Stimulated activated naive CD8-positive, alpha-beta T cell treated with anti-CD3 and anti-CD28 coated beads, Interleukin-15, amount 100 ng/mL, for 72 hours (primary cell): ENCODE data around the gene ARSB.

Experiments
- ATAC-seq: fragments of 150-1000 bp; cut with Tn5 transposase; 2 replicates; pipeline ENCODE4 v1.10.0; 2021; ENCODE audit warnings: mild to moderate bottlenecking, moderate library complexity
- DNase-seq, 2 donors: peaks; one replicate each; pipeline ENCODE4 v3.0.0; 2021 to 2022
- H3K27ac Mint-ChIP-seq, 2 donors: one replicate each; pipeline ENCODE4 v1.8.0; 2022; ENCODE audit warnings: mild to moderate bottlenecking in 2 of 2, mixed read lengths in 2 of 2, moderate library complexity in 2 of 2
- H3K27me3 Mint-ChIP-seq: one replicate; pipeline ENCODE4 v1.8.0; 2022; ENCODE audit warnings: mixed read lengths
- H3K4me1 Mint-ChIP-seq: one replicate; pipeline ENCODE4 v1.8.0; 2022; ENCODE audit warnings: mild to moderate bottlenecking, mixed read lengths
- H3K4me3 Mint-ChIP-seq, 2 donors: one replicate each; pipeline ENCODE4 v1.8.0; 2022; ENCODE audit warnings: mild to moderate bottlenecking in 2 of 2, mixed read lengths in 2 of 2, moderate library complexity in 1 of 2
- H3K9me3 Mint-ChIP-seq, 2 donors: one replicate each; pipeline ENCODE4 v1.8.0; 2022; ENCODE audit warnings: mixed read lengths in 2 of 2

ARSB gene

DNA sequence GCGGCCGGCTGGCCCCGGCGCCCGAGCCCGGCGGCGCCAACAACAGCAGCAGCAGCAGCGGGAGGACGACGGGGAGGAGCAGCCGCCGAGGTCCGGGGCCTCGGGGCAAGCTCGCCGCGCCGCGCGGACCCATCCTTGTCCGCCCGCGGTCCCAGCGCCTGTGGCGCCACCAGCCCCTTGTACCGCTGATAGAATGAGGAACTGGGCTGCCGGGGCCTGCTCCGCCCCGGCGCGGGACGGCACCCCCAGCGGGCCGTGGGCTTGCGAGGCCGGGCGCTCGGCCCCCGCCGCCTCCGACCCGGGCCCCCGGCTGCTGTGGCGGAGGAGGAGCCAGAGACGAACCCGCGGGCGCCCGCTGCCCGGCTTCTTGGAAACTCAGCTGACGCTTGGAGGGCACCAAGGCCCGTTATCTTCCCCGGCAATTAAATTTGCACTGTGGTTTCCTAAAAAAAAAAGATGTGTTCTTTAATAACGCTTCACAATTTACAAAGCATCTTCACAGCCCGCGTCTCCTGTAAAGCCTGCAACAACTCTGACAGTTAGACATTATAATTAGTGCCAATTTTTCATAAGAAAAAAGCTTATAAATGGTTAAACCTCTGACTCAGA lies at the start of gene ARSB:
Gene ARSB (minus strand): TSS at position 195 of the 609 bp plus-strand sequence. CDS start 62 bp downstream, at position 133.
- H3K4me1 Mint-ChIP-seq, result peaks cover 50% of the 10 kb centered on the region
- H3K27me3 Mint-ChIP-seq, result no peaks in the 10 kb centered on the region
- no peaks in the 10 kb centered on the region for H3K9me3 Mint-ChIP-seq
- peak; percentile 68 to 76 for DNase-seq
- H3K27ac Mint-ChIP-seq, result peak within 1 kb of the TSS; percentile 97 to 98
- peak; percentile 62 for ATAC-seq
- peak within 1 kb of the TSS; percentile 91 for H3K4me3 Mint-ChIP-seq

DNA sequence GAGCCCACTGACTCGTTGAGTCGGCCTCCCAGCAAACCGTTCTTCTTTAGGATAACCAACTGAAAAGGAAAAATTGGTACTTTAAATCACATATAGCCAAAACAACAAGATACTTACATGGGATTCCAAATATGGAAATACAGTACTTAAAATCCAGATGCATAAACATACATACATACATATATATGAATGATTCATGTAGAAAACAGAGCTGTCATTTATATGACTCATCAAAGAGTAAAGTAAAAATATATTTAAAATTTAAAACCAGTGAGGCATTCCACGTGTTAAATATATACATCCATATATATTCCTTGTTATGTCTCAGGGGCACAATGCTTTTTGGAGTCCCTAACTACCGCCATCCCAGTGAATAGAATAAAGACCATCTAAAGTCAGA lies 47.7 kb upstream of the ARSB start:
- Mint-ChIP-seq H3K9me3 (no peaks in the 10 kb centered on the region), H3K4me1 (no peaks in the 10 kb centered on the region)

DNA sequence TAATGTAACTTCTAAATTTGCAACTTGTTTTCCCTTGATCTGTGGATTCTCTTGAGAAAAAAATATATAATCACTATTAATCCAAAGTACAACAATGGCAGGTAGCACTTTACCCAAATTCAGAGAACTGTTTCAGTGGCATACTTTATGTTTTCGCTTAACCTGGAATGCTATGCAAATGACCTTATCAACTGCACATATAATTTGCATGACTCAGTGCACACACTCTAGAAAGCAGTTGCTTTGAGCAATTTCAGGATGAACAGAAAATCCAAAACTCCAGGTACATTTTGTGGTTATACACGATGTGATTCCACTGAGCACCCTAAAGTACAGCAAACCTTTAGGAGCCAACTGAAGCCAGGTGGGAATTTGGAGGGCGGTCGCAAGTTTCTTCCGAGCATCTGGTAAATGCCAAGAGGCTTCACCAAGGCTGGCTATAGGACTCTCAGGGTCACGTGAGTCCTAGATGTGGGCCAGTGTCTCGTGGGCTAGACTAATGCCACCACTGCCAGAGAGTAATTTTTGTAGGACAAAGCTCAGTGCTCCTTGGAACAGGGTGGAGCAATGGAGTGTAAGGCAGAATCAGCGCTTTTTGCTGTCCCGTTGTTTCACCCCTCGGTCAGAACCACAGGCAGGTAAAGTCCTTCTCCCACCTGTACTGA lies 47.1 kb upstream of the ARSB start:
- no peak for ATAC-seq

More for the DNA sequence above, 47.7 kb upstream of the ARSB start:
- Mint-ChIP-seq H3K27ac (no peak overlapping the region), H3K4me3 (no peak overlapping the region), H3K27me3 (no peaks in the 10 kb centered on the region)
- DNase-seq (no peak), ATAC-seq (no peak)

DNA sequence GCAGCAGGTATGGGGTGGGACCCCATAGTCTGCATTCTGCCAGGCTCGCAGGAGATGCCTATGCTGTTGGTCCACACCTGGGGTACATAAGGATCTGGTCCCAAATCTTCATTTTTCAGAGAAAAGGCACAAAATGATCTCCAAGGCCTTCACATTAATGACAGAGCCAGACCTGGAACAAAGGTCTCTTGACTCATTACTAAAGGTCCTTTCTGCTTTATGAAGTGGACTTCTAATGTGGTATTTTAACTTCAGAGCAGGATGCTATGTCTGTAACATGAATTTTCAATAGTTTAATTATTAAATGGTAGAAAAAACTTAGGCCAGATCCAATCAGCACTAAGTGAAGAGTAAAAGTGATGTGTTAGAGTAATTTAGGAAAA lies 46.4 kb upstream of the ARSB start:
- no peak for DNase-seq
- no peaks in the 10 kb centered on the region for H3K9me3 Mint-ChIP-seq
- no peak for ATAC-seq
- no peak overlapping the region for H3K4me3 Mint-ChIP-seq
- H3K4me1 Mint-ChIP-seq, result no peaks in the 10 kb centered on the region
- H3K27ac Mint-ChIP-seq, result no peak overlapping the region
- peaks cover 11% of the 10 kb centered on the region for H3K27me3 Mint-ChIP-seq

More for the DNA sequence above, 47.1 kb upstream of the ARSB start:
- H3K9me3 Mint-ChIP-seq, result no peaks in the 10 kb centered on the region
- DNase-seq, result no peak
- H3K27ac Mint-ChIP-seq, result no peak overlapping the region
- no peak overlapping the region for H3K4me3 Mint-ChIP-seq
- H3K27me3 Mint-ChIP-seq, result peaks cover 4% of the 10 kb centered on the region
- H3K4me1 Mint-ChIP-seq, result no peaks in the 10 kb centered on the region

DNA sequence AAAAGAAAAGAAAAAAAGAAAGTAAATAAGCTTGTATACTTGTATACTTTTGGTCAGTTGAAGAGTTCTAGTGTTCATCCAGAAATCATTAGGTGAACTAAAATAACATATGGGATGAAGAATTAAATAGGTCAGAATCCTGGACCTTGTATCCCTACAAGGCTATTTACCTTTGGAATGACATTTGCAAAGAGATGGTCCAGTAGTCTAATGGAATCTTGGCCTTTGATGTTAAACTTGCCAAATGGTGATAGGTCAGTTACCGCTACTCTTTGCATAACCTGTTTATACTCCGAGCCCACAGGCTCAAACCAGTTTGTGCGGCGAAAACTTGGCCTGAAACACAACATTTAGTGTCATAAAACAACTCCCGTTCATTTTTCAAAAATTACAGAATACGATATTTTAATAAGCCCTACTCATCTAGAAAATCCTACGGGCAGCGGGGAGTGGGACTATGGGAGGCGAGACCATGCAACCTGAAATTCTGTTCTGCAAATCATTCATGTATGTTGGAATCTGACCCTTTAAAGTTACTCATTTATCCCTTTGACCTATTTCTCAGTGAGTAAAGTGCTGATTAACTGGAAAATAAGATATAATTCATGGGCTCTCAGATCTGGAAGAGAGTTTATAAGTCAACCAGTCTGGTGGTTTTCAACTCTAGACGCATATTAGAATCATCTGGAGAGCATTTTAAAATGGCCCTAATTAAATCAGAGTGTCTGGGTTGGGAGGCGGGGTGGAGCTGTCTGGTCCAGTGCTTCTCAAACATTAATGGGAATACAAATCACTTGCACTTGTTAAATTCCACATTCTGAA lies 45.8 kb upstream of the ARSB start:
- DNase-seq (no peak), ATAC-seq (no peak)
- Mint-ChIP-seq H3K4me1 (no peaks in the 10 kb centered on the region), H3K27ac (no peak overlapping the region), H3K4me3 (no peak overlapping the region), H3K9me3 (no peaks in the 10 kb centered on the region), H3K27me3 (peaks cover 17% of the 10 kb centered on the region)

DNA sequence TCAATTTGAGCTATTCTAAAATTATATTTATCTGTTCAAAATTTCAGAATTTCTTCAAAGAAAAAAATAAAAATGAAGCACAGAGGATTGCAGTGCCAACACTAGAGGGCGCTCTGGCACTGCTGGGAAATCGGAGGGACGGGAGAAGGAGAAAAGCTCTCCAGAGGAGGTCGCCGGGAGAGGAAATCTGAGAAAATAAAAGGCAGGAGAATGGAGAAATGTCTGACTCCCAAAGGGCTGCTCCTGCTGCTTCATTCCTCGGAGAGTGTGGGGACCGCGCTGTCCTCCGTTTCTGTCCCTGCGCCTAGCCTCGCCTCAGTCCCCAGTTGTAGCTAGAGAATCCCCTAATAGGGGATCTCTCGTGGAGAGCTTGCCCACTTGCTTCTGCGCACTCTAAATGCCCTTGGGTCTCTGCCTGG lies 40.0 kb upstream of the ARSB start:
- peaks cover 61% of the 10 kb centered on the region for H3K27me3 Mint-ChIP-seq
- ATAC-seq, result no peak

DNA sequence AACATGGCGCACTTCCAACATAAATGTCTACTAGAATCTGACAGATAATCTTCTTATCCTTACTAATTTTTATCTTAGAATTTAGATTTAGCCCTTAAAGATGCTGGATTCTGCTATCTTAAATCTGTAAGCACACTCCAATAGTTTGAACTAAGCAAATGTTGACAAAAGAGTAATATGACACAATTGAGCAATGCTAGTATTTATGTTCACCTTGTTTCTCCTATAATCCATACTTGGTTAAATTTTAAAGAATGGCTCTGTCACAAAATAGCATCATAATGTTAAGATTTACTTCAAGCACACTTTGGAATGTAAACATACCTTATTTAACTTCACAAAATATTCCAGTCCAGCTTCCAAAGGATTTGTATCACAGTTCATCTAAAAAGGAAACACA lies 38.8 kb upstream of the ARSB start:
- ATAC-seq (no peak), DNase-seq (no peak)
- Mint-ChIP-seq H3K27ac (no peak overlapping the region), H3K4me3 (no peak overlapping the region), H3K4me1 (peaks cover 17% of the 10 kb centered on the region), H3K9me3 (no peaks in the 10 kb centered on the region), H3K27me3 (peaks cover 72% of the 10 kb centered on the region)

More for the DNA sequence above, 40.0 kb upstream of the ARSB start:
- peak; percentile 45 to 49 for DNase-seq
- H3K9me3 Mint-ChIP-seq, result no peaks in the 10 kb centered on the region
- peaks cover 17% of the 10 kb centered on the region for H3K4me1 Mint-ChIP-seq
- H3K4me3 Mint-ChIP-seq, result peak overlapping the region; percentile 61 to 66
- no peak overlapping the region for H3K27ac Mint-ChIP-seq

DNA sequence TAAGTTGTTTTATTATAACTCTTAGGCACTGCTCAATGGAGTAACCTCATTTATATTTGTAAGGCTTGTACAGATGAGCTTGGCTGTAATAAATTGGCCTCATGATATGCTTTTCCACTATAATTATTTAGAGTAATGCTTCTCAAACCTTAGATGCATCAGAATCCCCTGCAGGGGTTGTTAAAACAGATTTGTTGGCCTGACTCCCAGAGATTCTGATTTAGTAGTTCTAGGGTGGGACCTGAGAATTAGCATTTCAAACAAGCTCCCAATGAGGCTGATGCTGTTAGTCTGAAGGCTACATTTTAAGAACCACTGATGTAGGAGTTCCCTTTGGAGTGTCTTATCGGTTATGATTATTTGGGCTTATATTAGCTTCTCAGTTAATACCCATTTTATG lies 38.2 kb upstream of the ARSB start:
- ATAC-seq (no peak), DNase-seq (no peak)
- Mint-ChIP-seq H3K27ac (no peak overlapping the region), H3K4me1 (peaks cover 17% of the 10 kb centered on the region), H3K9me3 (no peaks in the 10 kb centered on the region), H3K27me3 (peaks cover 74% of the 10 kb centered on the region), H3K4me3 (no peak overlapping the region)

DNA sequence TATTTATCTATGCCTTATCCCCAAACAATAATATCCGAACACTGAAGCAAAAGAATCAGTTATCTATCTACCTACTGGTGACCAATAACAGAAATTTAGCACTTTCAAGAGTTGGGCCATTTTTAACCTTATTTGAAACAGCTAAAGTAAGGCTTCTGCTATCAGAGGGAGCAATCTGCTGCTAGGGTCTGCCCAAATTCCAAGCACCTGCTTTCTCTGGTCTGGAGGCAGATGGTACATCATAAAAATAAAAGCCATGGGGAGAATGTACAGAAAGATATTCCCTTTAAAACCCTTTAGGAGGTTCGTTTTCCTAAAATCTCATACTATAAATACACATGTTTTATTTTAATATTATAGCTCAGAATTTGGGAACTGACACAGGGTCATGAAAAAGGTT lies 37.7 kb upstream of the ARSB start:
- no peak for ATAC-seq
- Mint-ChIP-seq H3K27me3 (peaks cover 74% of the 10 kb centered on the region), H3K4me1 (peaks cover 17% of the 10 kb centered on the region), H3K4me3 (no peak overlapping the region), H3K9me3 (no peaks in the 10 kb centered on the region), H3K27ac (no peak overlapping the region)
- DNase-seq, result no peak

DNA sequence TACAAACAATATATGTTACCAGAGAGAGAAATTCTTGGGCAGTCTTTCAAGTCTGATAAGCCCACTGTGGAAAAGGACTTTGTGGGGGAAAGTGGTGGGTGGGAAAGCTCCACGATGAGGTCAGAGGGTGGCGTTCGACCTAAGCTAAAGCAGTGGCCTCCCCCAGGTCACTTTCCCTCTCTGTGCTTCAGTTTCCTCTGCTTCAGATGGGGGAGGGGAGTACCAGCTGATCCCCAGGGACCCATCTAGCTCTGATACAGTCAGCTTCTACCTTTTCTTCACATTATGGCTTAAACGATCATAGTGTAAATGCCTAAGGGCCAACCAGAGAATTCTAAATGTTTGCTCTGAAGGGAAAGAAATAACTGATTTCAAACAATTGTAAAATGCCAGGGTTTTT lies 36.6 kb upstream of the ARSB start:
- H3K9me3 Mint-ChIP-seq, result no peaks in the 10 kb centered on the region
- no peak overlapping the region for H3K4me3 Mint-ChIP-seq
- ATAC-seq (no peak), DNase-seq (no peak)
- peaks cover 17% of the 10 kb centered on the region for H3K4me1 Mint-ChIP-seq
- no peak overlapping the region for H3K27ac Mint-ChIP-seq
- H3K27me3 Mint-ChIP-seq, result peaks cover 74% of the 10 kb centered on the region

DNA sequence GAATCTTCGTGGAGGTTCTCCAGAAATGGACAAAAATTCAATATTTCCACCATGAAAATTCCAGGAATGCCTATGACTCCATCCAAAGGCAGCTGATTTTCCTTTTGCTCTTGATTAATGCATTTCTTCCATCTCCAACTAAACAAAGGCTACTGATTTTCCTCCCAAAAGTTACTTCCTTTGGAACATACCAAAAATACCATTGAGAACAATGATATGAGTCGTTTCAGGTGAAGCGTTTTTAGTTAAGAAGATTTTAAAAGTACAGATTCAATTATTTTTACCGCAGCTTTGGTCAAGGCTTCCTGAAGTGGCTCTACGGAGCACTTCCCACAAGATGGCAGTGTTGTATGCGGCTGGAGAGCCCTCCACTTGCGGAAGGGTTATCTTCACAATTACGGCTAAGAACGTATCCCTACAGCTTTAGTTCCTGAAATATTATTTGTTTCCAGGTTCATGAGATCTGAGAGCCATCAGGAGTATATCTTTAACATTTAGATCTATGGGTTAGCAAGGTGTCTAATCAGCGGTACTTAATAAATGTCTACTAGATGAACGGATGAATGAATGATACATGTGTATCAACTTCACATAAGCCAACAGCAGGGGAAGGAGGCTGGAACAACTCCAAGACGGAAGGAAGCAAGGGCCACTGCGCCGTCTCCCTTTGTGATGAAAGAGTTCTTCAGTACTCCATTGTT lies 35.9 kb upstream of the ARSB start:
- H3K27me3 Mint-ChIP-seq, result peaks cover 74% of the 10 kb centered on the region
- H3K4me1 Mint-ChIP-seq, result peaks cover 17% of the 10 kb centered on the region
- H3K27ac Mint-ChIP-seq, result no peak overlapping the region

DNA sequence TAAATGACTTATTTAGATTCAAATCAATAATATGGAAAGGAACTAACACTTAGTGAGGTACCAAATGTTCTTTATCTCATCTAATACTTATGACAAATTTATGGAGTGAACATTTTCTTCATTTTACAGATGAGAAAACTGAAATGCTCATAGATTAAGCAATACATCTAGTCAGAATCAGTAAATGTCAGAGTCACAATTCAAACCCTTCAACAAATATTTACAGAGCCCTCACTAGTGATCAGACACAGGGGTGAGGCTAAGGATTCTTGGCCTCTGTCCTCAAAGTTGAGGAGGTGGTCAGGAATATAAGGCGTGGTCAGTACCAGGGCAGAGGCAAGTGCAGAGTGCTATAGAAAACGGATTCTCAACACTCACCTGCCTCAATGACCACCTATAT lies 29.5 kb upstream of the ARSB start:
- Mint-ChIP-seq H3K4me3 (no peak overlapping the region), H3K27me3 (peaks cover 49% of the 10 kb centered on the region), H3K4me1 (no peaks in the 10 kb centered on the region), H3K9me3 (peaks cover 8 to 25% of the 10 kb centered on the region in 2 donors), H3K27ac (no peak overlapping the region)
- ATAC-seq (no peak), DNase-seq (no peak)

More for the DNA sequence above, 35.9 kb upstream of the ARSB start:
- ATAC-seq, result peak; percentile 73
- Mint-ChIP-seq H3K9me3 (no peaks in the 10 kb centered on the region), H3K4me3 (no peak overlapping the region)
- DNase-seq, result peak; percentile 20 to 43

DNA sequence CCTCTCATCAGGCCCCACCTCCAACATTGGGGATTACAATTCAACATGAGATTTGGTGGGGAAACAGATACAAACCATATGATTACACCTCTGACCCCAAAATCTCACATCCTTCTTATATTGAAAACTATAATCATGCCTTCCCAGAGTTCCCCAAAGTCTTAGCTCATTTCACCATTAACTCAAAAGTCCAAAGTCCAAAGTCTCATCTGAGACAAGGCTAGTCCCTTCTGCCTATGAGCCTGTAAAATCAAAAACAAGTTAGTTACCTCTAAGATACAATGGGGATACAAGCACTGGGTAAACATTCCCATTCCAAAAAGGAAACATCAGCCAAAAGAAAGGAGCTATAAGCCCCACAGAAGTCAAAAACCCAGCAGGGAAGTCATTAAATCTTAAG lies 26.8 kb upstream of the ARSB start:
- Mint-ChIP-seq H3K27me3 (peaks cover 44% of the 10 kb centered on the region), H3K4me3 (no peak overlapping the region), H3K4me1 (no peaks in the 10 kb centered on the region), H3K27ac (no peak overlapping the region), H3K9me3 (peaks cover 8 to 25% of the 10 kb centered on the region in 2 donors)
- DNase-seq, result no peak
- ATAC-seq, result no peak

DNA sequence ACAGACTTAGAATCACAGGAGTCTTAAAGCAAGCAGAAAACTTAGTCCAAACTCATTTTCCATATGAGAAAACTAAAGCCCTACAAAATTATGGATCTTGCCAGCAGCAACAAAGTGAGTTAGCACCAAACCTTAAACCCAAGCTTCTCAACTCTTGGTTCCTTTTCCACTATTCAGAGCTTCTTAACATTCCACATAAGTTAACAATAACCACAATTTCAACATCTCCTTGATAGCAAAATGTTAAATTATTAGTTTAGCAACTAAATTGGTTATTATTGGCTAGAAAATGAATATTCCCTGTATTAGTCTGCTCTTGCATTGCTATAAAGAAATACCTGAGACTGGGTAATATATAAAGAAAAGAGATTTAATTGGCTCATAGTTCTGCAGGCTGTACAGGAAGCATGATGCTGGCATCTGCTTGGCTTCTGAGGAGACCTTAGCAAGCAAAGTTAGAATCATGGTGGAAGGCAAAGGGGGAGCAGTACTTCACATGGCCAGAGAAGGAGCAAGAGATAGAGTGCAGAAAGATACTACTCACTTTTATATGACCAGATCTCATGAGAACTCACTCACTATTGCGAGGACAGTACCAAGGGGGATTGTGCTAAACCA lies 26.2 kb upstream of the ARSB start:
- ATAC-seq, result no peak
- no peaks in the 10 kb centered on the region for H3K4me1 Mint-ChIP-seq
- DNase-seq, result no peak
- H3K27me3 Mint-ChIP-seq, result peaks cover 44% of the 10 kb centered on the region
- peaks cover 8 to 25% of the 10 kb centered on the region in 2 donors for H3K9me3 Mint-ChIP-seq
- H3K4me3 Mint-ChIP-seq, result no peak overlapping the region
- no peak overlapping the region for H3K27ac Mint-ChIP-seq

DNA sequence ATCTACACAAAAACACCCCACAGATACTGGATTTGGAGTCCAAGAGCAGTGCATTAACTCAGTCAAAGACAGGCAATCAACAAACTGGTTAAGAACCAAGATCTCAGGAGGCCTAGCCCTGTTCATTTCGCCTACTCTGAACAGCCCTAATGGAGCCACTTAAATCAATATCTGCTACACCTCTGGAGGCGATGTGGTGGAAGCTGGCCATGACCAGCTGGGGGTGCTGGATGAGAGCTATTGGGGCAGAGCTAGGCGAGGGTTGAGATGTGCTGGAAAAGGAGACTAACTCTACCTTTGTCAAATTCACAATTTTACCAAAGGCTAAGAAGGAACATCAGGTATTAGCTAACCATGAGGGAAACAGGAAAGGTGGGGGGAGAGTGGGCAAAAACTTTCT lies 23.3 kb upstream of the ARSB start:
- peaks cover 29% of the 10 kb centered on the region for H3K27me3 Mint-ChIP-seq
- ATAC-seq, result no peak
- no peaks in the 10 kb centered on the region for H3K4me1 Mint-ChIP-seq
- H3K27ac Mint-ChIP-seq, result no peak overlapping the region
- no peak for DNase-seq
- peaks cover 6 to 19% of the 10 kb centered on the region in 2 donors for H3K9me3 Mint-ChIP-seq
- no peak overlapping the region for H3K4me3 Mint-ChIP-seq
